ENCODE data around the gene CAMK2N2.

Gene CAMK2N2

DNA sequence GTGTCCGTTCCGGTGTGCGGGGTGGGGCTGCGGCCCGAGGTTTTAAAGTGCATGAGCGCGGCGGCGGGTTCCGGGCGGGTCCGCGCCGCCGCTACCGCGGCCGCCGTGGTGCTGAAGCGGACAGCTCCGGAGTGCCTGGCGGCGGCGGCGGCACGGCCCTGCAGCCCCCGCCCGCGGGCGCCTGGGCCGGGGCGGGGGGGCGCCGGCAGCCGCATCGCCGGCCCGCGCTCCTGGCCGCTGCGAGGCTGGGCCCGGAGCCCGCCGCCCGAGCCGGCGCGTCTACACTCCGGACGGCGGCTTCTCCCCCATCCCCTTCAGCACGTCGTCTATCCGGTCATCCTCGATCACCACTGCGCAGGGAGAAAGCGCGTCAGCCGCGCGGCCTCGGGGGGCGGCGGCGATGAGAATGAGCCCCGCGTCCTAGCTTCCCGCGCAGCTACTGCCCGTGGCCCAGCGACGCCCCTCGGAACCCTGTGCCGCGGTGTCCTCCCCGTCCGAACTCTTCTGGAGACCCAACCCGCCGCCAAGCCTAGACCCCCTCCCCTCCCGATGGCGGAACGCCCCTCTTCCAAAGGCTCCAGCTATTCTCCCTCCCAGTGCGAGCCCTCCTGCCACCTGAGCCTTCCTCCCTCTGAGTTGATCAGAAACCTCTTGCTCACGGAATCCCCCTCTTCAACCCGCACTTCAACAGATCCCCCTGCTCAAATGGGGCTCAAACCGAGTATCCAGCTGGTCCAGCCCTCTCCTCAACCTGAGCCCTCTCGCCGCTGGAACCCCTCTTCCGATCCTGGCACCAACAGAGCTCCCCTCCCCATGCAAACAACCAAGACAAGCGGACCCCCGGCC is 1.3 kb downstream of the CAMK2N2 start:
- no peak overlapping the region; the same call in 1 of the 2 replicates for H3K4me3 ChIP-seq (ENCODE audit: low read depth, low read length)
- DNase-seq (ENCODE audit: low read depth) = no peak
- TF ChIP-seq, protein P1, sequence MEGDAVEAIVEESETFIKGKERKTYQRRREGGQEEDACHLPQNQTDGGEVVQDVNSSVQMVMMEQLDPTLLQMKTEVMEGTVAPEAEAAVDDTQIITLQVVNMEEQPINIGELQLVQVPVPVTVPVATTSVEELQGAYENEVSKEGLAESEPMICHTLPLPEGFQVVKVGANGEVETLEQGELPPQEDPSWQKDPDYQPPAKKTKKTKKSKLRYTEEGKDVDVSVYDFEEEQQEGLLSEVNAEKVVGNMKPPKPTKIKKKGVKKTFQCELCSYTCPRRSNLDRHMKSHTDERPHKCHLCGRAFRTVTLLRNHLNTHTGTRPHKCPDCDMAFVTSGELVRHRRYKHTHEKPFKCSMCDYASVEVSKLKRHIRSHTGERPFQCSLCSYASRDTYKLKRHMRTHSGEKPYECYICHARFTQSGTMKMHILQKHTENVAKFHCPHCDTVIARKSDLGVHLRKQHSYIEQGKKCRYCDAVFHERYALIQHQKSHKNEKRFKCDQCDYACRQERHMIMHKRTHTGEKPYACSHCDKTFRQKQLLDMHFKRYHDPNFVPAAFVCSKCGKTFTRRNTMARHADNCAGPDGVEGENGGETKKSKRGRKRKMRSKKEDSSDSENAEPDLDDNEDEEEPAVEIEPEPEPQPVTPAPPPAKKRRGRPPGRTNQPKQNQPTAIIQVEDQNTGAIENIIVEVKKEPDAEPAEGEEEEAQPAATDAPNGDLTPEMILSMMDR (IDR thresholded peaks at IDR 0.05; ENCODE audit: insufficient read depth, low read depth, low read length, missing control alignments) = no peak

DNA sequence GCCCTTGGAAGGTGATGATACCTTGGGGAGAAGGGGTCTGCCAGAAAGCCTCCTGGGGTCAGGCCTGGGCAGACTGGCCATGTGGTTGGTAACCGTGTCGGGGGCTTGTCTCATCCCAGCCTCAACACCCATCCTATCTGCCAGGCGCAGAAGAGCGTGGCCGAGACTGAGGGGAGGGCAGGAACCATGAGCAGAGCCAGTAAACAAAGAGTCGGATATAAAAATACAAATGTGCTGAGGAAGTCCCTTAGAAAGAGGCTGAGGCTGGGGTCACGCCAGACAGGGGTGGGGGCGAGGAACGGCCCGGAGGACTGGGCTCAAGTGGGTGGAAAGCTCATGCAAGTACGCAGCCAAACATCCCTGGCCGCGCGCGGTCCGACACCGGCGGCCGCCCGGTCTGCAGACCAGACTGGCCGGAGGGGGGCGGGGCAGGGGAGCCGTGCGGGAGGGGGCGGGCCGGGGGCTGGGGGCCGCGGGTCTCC is 1.9 kb downstream of the CAMK2N2 start:
- no peak overlapping the region for H3K4me3 ChIP-seq (ENCODE audit: low read depth, low read length)
- TF ChIP-seq, protein P1 (IDR thresholded peaks at IDR 0.05; ENCODE audit: insufficient read depth, low read depth, low read length, missing control alignments) = no peak
- no peak for DNase-seq (ENCODE audit: low read depth)

DNA sequence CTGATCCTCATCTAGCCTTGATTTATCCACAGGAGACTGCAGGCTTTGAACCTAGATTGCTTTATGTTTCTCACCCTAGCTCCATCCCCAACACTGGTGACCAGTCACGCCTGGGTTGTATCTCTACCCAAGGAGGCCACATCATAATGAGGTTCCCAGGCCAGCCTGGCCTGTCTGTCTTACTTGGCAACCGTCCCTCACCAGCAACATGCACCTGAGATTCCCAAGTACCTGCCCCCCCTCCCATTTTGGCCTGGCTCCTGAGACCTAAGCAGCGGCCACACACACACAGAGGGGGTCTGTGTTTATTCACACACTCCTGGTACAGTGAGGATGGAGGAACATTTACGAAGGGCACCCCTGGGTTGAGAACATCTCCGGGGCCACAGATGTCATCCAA is 2.4 kb downstream of the CAMK2N2 start:
- no peak for DNase-seq (ENCODE audit: low read depth)
- TF ChIP-seq, protein P1 (IDR thresholded peaks at IDR 0.05; ENCODE audit: insufficient read depth, low read depth, low read length, missing control alignments) = no peak
- no peak overlapping the region for H3K4me3 ChIP-seq (ENCODE audit: low read depth, low read length)

DNA sequence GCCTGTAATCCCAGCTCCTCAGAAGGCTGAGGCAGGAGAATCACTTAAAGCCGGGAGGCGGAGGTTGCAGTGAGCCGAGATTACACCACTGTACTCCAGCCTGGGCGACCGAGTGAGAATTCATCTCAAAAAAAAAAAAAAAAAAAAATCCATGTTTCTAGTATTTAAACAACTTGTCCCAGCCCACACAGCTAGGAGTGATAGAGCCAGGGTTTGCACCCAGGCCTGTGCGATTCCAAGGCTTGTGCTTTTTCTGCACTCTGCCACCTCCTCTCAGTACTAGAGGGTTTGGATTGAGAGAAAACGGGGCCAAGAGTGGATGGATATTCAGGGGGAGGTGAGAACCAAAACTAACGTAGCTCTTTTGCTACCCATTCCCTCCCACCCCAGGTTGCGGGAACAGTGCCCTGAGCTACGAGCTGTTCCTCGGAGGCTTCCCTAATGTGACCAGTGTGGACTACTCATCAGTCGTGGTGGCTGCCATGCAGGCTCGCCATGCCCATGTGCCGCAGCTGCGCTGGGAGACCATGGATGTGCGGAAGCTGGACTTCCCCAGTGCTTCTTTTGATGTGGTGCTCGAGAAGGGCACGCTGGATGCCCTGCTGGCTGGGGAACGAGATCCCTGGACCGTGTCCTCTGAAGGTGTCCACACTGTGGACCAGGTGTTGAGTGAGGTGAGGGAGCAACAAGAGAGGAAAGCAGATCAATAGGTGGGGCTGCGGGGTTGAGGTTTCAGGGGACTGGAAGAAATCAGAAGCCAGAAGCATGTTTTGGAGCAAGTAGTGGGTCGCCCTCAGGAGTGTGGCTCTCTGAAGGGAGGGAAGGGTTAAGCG is 4.1 kb downstream of the CAMK2N2 start:
- TF ChIP-seq, protein P1 (IDR thresholded peaks at IDR 0.05; ENCODE audit: insufficient read depth, low read depth, low read length, missing control alignments) = no peak
- no peak overlapping the region for H3K4me3 ChIP-seq (ENCODE audit: low read depth, low read length)
- no peak for DNase-seq (ENCODE audit: low read depth)

DNA sequence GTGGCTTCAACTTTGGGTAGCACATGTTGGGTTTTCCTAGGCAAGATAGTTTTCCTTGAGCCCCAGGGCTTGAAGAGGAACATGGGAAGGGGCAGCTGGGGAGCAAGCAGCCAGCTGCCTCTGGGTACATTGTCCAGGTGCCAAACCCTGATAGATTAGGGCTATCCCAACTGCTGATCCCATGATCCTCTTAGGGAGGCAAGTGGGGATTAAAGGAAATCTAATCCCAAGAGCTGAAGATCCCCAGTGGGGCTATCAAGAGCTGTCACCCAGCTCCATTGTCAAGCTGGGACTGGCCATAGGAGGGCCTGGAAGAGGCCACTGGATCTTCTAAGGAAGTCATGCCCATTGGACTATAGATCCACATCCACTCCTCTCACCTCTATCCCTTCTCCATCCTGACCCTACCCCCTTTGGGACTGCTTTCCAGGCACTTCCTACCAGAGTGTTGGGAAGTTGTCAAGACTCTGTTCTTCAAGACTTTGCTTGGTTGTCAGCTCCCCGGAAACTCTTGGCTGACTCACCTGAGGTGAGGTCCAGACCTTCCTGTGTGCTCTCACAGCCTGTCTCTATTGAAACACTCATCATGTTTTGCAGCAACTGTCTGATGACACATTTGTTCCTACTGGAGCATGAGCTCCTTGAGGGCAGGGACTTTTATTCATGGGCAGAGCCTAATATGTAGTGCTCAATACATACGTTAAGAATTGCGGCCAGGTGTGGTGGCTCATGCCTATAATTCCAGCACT is 5.9 kb downstream of the CAMK2N2 start:
- DNase-seq (ENCODE audit: low read depth) = no peak
- TF ChIP-seq, protein P1 (IDR thresholded peaks at IDR 0.05; ENCODE audit: insufficient read depth, low read depth, low read length, missing control alignments) = no peak
- H3K4me3 ChIP-seq (ENCODE audit: low read depth, low read length) = no peak overlapping the region

DNA sequence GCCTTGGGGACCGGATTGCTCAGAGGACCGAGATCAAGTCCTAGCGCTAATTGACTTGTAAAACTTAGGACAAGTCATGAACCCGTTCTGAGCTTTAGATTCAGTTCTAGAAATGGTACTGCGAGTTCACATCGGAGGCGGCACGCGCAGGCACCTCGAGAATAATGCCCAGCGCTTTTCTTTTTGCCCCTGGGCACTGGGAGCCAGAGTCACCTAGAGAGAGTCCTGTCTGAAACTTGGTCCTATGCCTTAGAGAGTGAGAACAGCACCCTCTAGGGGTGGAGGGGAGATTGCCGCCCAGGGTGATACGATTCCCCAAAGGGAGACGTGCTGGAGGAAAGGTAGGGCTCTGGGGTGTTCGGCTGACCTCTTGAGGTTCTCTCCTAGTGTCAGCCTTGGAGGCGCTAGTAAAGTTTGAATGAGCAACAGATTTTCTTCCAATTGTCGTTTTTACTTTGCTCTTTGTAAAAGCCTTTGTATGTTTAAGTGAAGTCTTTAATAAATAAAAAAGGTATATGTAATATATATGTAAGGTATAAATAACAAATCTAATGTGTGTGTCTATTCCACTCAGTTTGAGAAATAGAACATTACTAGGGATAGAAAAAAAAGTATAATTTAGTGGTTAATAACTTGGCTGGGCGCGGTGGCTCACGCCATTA is 11.1 kb downstream of the CAMK2N2 start:
- TF ChIP-seq, protein P1 (IDR thresholded peaks at IDR 0.05; ENCODE audit: insufficient read depth, low read depth, low read length, missing control alignments) = peak; percentile 95
- peak overlapping the region; percentile 86 for H3K4me3 ChIP-seq (ENCODE audit: low read depth, low read length)
- peak; percentile 94 for DNase-seq (ENCODE audit: low read depth)
